GF-D8 (cell line): ENCODE results near the gene PTPN11.
A peak's percentile ranks its signal among the peaks of the same experiment; 100 is the strongest.
"Not testable (repeated sequence)": the region's sequence is repeated elsewhere in the genome, so short reads cannot be mapped to it uniquely, and the experiment has no call there.

Source experiments
- DNase-seq: peaks from one replicate; lab custom pipeline; 2025; lab: John Stamatoyannopoulos, UW

Gene PTPN11

DNA sequence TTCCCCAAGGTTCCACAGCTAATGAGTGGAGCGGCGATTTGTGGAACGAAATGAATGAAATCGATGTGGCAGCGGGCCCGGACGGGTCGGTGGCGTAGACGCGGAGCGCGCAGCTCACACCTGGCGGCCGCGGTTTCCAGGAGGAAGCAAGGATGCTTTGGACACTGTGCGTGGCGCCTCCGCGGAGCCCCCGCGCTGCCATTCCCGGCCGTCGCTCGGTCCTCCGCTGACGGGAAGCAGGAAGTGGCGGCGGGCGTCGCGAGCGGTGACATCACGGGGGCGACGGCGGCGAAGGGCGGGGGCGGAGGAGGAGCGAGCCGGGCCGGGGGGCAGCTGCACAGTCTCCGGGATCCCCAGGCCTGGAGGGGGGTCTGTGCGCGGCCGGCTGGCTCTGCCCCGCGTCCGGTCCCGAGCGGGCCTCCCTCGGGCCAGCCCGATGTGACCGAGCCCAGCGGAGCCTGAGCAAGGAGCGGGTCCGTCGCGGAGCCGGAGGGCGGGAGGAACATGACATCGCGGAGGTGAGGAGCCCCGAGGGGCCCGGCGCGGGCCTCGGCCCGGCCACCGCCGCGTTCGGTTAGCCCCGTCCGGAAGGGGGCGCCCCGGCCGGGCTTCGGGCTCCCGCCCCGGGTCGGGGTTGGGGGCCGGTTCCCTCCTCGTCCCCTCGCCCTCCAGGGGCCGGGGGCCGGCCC is at the start of gene PTPN11:
TSS of gene PTPN11 (plus strand) at position 340 of the 689 bp plus-strand sequence. CDS start at position 505, 165 bp downstream.
- DNase-seq = peak; percentile 31

GRCh38 chr12:112370199-112370598 is 48.5 kb upstream of the PTPN11 start:
- DNase-seq = no peak

DNA sequence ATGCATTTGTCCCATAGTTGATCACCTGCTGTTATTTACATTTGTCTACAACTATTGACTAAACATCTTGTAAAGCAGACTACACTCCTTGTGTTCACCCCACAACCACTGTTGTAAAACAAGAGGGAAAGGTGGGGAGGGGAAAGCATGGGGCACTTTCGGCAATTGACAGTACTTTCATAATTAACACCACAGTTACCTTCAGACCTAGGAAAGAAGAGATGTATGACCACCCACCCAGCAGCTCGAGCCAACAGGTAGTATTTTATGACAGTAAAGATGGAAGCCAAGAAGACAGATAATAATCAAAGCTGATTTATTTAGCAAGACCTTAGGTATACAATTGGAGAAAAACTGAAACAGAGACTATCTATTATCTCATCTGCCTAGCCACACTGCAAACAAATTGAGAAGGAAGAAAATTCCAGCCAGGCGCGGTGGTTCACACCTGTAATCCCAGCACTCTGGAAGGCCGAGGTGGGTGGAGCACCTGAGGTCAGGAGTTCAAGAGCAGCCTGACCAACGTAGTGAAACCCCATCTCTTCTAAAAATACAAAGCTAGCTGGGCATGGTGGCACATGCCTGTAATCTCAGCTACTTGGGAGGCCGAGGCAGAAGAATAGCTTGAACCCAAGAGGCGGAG is 47.8 kb upstream of the PTPN11 start:
- DNase-seq = no peak

DNA sequence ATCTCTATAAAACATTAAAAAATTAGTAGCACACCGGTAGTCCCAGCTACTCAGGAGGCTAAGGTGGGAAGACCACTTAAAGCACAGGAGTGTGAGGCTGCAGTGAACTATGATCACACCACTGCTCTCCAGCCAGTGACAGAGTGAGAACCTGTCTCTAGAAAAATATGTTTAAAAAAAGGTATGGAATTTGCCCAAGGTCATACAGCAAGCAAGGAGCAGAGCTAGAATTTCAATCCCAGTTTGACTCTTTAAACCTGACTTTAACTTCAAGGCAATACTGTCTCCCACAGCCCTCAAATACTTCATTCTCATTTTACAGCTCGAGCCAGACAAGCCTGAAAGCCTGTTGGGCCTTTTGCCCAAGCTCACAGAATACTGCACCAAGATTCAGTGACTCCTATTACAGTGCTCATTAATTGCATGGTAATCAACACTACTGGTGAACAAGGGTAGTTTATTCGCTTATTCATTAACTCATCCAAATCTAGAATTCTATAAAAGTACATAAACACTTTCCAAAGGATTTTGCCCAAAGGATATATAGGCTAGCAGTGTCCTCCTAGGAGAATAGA is 44.5 kb upstream of the PTPN11 start:
- no peak for DNase-seq

GRCh38 chr12:112375105-112375504 is 43.6 kb upstream of the PTPN11 start:
- no peak for DNase-seq

DNA sequence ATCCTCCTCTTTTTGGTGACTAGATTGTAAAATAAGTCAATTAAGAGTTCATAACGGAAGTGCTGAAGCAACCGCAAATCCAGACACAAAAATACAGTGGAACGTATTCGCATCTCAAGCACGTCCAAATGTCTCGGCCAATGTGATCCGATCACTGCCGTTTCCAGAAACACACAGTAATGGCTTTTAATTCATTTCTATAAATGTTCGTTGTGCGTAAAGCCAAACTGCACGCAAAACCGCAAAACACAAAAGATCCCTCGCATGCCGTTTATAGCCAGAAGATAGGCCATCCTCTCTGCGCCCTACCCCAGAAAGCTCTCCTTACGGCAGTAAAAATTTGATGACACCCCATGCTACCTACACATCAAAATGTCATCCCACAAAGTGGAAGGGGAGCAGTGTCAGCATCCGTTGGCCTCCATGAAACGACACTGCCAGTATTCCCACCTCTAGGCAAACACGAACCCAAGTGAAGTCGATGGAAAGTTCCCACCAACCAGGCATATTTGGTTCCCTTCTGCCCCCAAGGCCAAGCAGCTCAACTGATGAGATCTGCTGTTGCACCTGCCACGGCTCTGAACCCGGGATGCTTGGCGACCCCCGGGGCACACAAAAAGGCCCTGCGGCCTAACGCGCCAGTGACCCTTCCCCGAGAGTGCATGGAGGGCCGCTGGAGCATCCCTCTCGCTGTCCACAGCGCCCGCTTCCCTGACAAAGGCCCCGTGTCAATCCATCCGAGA is 37.9 kb upstream of the PTPN11 start:
- no peak for DNase-seq

DNA sequence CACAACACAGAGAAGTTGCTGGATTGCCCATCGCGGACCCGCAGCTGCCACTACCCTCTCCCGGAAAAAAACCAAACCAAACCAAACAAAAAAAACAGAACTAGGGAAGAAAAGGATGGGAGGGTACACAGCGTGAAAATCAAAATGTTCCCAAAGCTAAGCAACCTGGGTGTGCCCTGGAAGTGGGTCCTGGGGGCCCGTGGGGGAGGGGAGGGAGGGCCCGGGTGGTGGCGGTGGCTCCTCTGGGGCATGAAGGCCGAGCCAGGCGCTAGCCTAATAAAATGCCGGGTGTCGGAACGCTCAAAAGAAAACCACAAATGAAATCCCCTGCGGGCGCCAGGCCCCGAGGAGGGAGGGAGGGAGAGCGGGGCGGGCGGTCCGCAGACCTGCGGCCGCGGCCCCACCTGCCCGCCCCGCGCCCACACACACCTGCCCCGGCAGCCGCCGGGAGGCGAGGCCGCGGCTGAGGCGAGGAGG is 37.3 kb upstream of the PTPN11 start:
- no peak for DNase-seq

DNA sequence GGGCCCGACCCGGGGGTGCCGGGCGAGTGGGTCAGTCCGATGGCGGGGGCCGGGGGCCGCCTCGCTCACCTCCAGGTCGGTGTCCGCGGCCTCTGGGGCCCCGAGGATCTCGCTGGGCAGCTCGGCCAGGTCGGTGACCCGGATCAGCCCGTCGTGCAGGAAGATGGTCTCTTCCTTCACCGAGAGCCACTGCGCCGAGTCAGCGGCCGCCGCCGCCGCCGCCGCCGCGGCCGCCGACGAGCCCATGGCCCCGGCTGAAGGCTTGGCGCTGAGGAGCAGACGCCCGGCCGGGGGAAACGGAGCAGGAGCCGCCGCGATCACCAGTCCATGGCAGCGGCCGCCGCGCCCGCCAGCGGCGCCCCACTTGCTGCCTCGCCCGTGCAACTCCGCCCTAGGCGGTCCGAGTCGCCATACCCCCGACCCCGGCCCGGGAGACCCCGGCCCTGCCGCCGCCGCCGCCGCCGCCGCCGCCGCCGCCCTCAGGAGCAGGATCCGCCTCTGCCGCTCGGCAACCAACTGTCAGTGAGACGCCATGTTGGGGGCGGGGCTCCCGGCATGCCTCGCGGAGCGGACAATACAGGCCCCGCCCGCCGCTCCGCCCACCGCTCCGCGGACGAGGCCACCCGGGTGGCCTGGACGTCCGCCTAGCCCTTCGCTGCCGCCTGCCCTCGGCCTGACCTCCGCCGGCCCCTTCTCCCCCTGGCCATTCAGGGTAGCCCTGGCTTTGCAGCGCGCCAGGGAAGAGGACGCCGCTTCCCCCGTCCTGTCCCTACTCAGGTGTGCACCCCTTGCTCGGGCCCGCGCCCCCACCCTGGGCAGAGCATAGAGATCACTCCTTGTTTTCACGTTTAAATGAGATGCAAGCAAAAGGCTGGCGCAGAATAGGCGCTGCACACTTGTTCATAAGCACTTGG is 36.6 kb upstream of the PTPN11 start, which contains the start of gene HECTD4:
TSS of gene HECTD4 (minus strand) at position 549 of the 914 bp plus-strand sequence. CDS start at position 246, 303 bp downstream.
- DNase-seq = peak; percentile 63

GRCh38 chr12:112382866-112383265 is 35.9 kb upstream of the PTPN11 start:
- no peak for DNase-seq

DNA sequence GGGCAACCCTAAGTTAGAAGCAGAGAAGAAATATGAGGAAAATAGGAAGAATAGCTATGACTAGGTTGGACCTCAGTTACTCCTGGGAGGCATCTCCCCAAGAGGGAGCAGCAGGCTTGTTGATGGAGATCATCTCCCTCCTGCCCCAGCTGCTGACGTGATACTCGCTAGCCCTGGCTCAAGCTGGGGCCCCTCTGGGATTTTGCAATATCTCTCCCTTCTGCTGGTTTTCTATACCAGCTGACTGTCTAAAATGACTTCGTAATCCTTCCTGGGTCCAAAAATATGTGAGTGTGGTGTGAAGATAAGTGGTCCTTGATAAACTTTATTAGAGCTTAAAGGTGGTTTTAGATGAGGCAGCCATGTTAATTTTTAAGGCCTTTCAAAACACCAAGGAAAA is 32.0 kb upstream of the PTPN11 start:
- peak; percentile 76 for DNase-seq

DNA sequence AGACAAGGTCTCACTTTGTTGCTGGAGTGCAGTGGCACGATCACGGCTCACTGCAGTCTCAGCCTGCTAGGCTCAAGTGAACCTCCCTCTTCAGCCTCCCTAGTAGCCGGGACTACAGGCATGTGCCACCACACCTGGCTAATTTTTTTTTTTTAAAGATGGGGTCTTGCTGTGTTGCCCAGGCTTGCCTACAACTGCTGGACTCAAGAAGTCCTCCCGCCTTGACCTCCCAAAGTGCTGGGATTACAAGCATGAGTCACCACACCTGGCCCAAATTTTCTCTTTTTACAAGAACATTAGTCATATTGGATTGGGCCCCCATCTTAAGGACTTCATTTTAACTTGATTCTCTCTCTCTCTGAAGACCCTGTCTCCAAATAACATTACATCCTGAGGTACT is 29.5 kb upstream of the PTPN11 start:
- DNase-seq = no peak

DNA sequence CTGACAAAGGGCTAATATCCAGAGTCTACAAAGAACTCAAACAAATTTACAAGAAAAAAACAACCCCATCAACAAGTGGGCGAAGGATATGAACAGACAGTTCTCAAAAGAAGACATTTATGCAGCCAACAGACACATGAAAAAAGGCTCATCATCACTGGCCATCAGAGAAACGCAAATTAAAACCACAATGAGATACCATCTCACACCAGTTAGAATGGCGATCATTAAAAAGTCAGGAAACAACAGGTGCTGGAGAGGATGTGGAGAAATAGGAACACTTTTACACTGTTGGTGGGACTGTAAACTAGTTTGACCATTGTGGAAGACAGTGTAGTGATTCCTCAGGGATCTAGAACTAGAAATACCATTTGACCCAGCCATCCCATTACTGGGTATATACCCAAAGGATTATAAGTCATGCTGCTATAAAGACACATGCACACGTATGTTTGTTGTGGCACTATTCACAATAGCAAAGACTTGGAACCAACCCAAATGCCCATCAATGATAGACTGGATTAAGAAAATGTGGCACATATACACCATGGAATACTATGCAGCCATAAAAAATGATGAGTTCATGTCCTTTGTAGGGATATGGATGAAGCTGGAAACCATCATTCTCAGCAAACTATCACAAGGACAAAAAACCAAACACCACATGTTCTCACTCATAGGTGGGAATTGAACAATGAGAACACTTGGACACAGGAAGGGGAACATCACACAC is 28.7 kb upstream of the PTPN11 start:
- not testable (repeated sequence) for DNase-seq

- no peak for DNase-seq
Measured at GRCh38 chr12:112393328-112393727, 25.4 kb upstream of the PTPN11 start.

DNA sequence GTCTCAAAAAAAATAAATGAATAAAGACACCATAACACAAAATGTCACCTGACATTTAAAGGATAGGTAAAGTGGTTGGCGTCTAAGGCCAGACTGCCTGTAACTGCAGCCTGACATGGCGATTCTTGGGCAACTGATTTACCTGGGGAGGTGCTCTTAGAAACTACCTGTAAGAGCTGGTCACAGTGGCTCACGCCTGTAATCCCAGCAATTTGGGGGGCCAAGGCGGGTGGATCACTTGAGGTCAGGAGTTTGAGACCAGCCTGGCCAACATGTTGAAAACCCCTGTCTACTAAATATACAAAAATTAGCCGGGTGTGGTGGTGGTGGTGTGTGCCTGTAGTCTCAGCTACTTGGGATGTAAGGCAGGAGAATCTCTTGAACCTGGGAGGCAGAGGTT is 17.7 kb upstream of the PTPN11 start:
- no peak for DNase-seq

DNA sequence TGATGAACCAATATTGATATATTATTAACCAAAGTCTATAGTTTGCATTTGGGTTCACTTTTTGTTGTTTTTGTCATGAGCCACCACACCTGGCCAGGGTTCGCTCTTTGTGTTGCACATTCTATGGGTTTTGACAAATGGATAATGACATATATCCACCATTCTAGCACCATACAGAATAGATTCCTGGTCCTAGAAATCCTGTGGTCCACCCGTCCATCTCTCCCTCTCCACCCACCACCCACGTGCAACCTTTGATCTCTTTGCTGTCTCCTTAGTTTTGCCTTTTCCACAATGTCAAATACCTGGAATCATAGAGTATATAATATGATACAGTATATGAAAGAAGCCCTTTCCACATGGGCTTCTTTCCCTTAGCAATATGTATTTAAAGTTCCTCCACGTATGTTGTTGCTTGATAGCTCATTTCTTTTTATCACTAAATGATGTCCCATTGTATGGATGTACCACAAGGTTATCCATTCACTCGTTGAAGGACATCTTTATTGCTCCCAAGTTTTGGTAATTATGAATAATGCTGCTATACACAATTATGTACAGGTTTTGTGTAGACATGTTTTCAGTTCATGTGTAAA is 16.7 kb upstream of the PTPN11 start:
- DNase-seq = no peak

DNA sequence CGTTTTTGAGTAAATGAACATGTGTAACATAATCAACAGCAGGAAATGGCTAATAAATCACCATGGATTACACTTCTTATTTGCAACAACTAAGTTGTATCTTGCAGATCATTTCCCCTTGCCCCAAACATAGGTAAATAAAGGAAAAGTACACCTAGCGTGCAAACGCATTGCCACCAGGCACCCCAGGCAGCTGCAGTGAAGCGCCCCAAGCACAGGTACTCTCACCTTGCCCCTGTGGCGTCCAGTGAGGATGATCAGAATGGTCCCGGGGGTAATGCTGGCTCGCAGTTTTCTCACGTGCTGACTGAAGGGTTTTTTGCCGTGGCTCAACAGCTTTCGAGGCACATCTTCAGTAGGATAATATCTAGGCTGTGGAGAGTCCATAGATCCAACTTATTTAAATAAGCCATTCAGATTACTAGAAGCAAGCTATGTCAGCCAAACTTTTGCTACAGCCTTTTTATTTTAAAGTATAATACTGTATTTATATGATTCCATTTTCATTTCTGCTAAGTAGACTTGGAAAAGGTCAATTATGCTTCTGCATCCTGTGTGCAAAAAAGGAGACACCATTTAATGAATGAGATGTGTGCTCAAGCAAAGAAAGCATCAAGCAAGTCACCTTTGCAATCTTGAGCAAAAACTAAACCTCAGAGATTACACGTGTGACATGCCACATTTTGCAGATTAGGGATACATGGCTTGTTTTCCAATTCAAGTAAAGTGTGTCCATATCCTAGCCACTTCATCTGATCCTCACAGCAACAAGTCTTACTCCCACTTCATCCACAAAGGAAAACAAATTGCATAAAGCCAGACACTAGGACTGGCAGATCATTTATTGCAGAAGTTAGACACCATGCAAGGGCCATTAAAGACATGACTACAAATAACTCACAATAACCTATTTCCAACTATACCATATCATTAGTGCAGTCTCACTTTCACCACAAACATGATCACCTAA is 11.9 kb upstream of the PTPN11 start:
- no peak for DNase-seq

GRCh38 chr12:112407683-112408082 is 11.1 kb upstream of the PTPN11 start:
- not testable (repeated sequence) for DNase-seq

GRCh38 chr12:112408621-112409020 is 10.1 kb upstream of the PTPN11 start:
- DNase-seq = no peak
